ENCODE measurements around the gene XKR8.

XKR8 gene

GRCh38 chr1:27961646-27962221, 2.0 kb downstream of the XKR8 start:
- Histone ChIP-seq H3K9ac (no peak overlapping the region), H3K79me2 (ENCODE audit: insufficient read depth, low read depth) (no peaks in the 10 kb centered on the region), H3K4me2 (no peak overlapping the region), H4K20me1 (ENCODE audit: insufficient read depth) (no peaks in the 10 kb centered on the region), H3K27me3 (ENCODE audit: insufficient read depth, low read depth) (no peaks in the 10 kb centered on the region), H3K4me3 (IDR thresholded peaks at IDR 0.05; ENCODE audit: insufficient read depth, low read depth, low read length) (no peak overlapping the region), H3K36me3 (ENCODE audit: insufficient read depth) (no peaks in the 10 kb centered on the region), H2AFZ (ENCODE audit: low read depth) (no peak overlapping the region), H3K4me1 (ENCODE audit: low read depth, poor library complexity, severe bottlenecking) (peaks cover 6% of the 10 kb centered on the region), H3K27ac (no peak overlapping the region)
- TF ChIP-seq CTCF (conservative IDR thresholded peaks at IDR 0.05; ENCODE audit: low read depth, low read length), result no peak

- H3K4me1 ChIP-seq (ENCODE audit: low read depth, poor library complexity, severe bottlenecking), result peaks cover 6% of the 10 kb centered on the region
- H3K27me3 ChIP-seq (ENCODE audit: insufficient read depth, low read depth), result no peaks in the 10 kb centered on the region
- no peaks in the 10 kb centered on the region for H3K36me3 ChIP-seq (ENCODE audit: insufficient read depth)
- H3K27ac ChIP-seq, result no peak overlapping the region
- no peak overlapping the region for H3K4me2 ChIP-seq
- H3K9ac ChIP-seq, result no peak overlapping the region
- H2AFZ ChIP-seq (ENCODE audit: low read depth), result no peak overlapping the region
- no peak overlapping the region for H3K4me3 ChIP-seq (IDR thresholded peaks at IDR 0.05; ENCODE audit: insufficient read depth, low read depth, low read length)
- H3K79me2 ChIP-seq (ENCODE audit: insufficient read depth, low read depth), result no peaks in the 10 kb centered on the region
- H4K20me1 ChIP-seq (ENCODE audit: insufficient read depth), result no peaks in the 10 kb centered on the region
- TF ChIP-seq CTCF (conservative IDR thresholded peaks at IDR 0.05; ENCODE audit: low read depth, low read length), result no peak
Observed at GRCh38 chr1:27963393-27963792, 3.6 kb downstream of the XKR8 start.

GRCh38 chr1:27966402-27967105, 6.8 kb downstream of the XKR8 start:
- Histone ChIP-seq H3K4me1 (ENCODE audit: low read depth, poor library complexity, severe bottlenecking) (no peaks in the 10 kb centered on the region), H4K20me1 (ENCODE audit: insufficient read depth) (no peaks in the 10 kb centered on the region), H3K9ac (no peak overlapping the region), H2AFZ (ENCODE audit: low read depth) (no peak overlapping the region), H3K4me2 (no peak overlapping the region), H3K27ac (no peak overlapping the region), H3K79me2 (ENCODE audit: insufficient read depth, low read depth) (no peaks in the 10 kb centered on the region), H3K27me3 (ENCODE audit: insufficient read depth, low read depth) (no peaks in the 10 kb centered on the region), H3K4me3 (IDR thresholded peaks at IDR 0.05; ENCODE audit: insufficient read depth, low read depth, low read length) (no peak overlapping the region), H3K36me3 (ENCODE audit: insufficient read depth) (no peaks in the 10 kb centered on the region)
- no peak for TF ChIP-seq CTCF (conservative IDR thresholded peaks at IDR 0.05; ENCODE audit: low read depth, low read length)

GRCh38 chr1:27967106-27967883, 7.5 kb downstream of the XKR8 start:
- Histone ChIP-seq H3K4me1 (ENCODE audit: low read depth, poor library complexity, severe bottlenecking) (no peaks in the 10 kb centered on the region), H3K4me2 (no peak overlapping the region), H4K20me1 (ENCODE audit: insufficient read depth) (no peaks in the 10 kb centered on the region), H3K27me3 (ENCODE audit: insufficient read depth, low read depth) (no peaks in the 10 kb centered on the region), H3K36me3 (ENCODE audit: insufficient read depth) (no peaks in the 10 kb centered on the region), H3K9ac (no peak overlapping the region), H3K27ac (no peak overlapping the region), H3K4me3 (IDR thresholded peaks at IDR 0.05; ENCODE audit: insufficient read depth, low read depth, low read length) (no peak overlapping the region), H2AFZ (ENCODE audit: low read depth) (no peak overlapping the region), H3K79me2 (ENCODE audit: insufficient read depth, low read depth) (no peaks in the 10 kb centered on the region)
- TF ChIP-seq CTCF (conservative IDR thresholded peaks at IDR 0.05; ENCODE audit: low read depth, low read length), result no peak
